Suprapubic skin (tissue), 4 donors: ENCODE results near the gene NPAS1. TPM values are rescaled to one million over a fixed set of nuclear protein-coding genes. Genes with fewer than 3 reads are reported as not detected.

Experiments
- DNase-seq, 2 donors: peaks; one replicate each; pipeline ENCODE4 v3.0.0-alpha.2; 2019; ENCODE audit warnings: low spot score in 2 of 2
- H3K27ac ChIP-seq: fragments of 200-600 bp; sonication (generic); one replicate; pipeline ENCODE4 v1.5.1; 2019
- H3K27me3 ChIP-seq: fragments of 200-600 bp; sonication (generic); one replicate; pipeline ENCODE4 v1.5.1; 2019
- H3K36me3 ChIP-seq: fragments of 200-600 bp; sonication (generic); one replicate; pipeline ENCODE4 v1.5.1; 2019
- H3K4me1 ChIP-seq: fragments of 200-600 bp; sonication (generic); one replicate; pipeline ENCODE4 v1.5.1; 2019
- H3K4me3 ChIP-seq: fragments of 200-600 bp; sonication (generic); one replicate; pipeline ENCODE4 v1.5.1; 2019; ENCODE audit warnings: mild to moderate bottlenecking
- H3K9me3 ChIP-seq: fragments of 200-600 bp; sonication (generic); one replicate; pipeline ENCODE4 v1.5.1; 2019
- CTCF ChIP-seq, 2 donors: fragments of 200-600 bp in 1 of 2; fragments of 450-650 bp in 1 of 2; sonication (generic) in 1 of 2; IDR thresholded peaks; one replicate each; pipeline ENCODE4 v1.5.1; 2016 to 2019; ENCODE audit warnings: antibody characterized with exemption in 2 of 2, mild to moderate bottlenecking in 1 of 2, moderate library complexity in 1 of 2
- EP300 ChIP-seq: sonication (generic); formaldehyde crosslinking; IDR thresholded peaks from one replicate; pipeline ENCODE4 v1.6.1; 2017; ENCODE audit warnings: antibody characterized with exemption
- POLR2A ChIP-seq, 2 donors: fragments of 450-650 bp; IDR thresholded peaks; one replicate each; pipeline ENCODE4 v1.6.1; 2017; ENCODE audit warnings: antibody characterized with exemption in 2 of 2, mild to moderate bottlenecking in 2 of 2, moderate library complexity in 2 of 2
- POLR2AphosphoS5 ChIP-seq, 3 donors: sonication (generic); formaldehyde crosslinking; IDR thresholded peaks; one replicate each; pipeline ENCODE4 v1.6.1; 2017; ENCODE audit warnings: antibody characterized with exemption in 3 of 3
- WGBS: methylation state at CpG from one replicate; pipeline ENCODE4 v1.1.5; 2018; 5-methylcytosine and 5-hydroxymethylcytosine counted together
- total RNA-seq, 4 donors: library from RNA; depleted of rRNA; stranded (reverse); fragments of >200 nt; gene quantifications; one replicate each; pipeline ENCODE4 v1.1.0, GENCODE V29; 2016

The NPAS1 gene
- total RNA-seq, 4 donors from 2014 or later = 4.7 to 6.8 (median 5.5) TPM

- DNase-seq = no peak
- no peak for TF ChIP-seq CTCF (IDR thresholded peaks at IDR 0.05)
- WGBS = 67% methylated on average over 1 of the region's 1 CpG
- Histone ChIP-seq H3K27me3 (no peaks in the 10 kb centered on the region), H3K9me3 (no peaks in the 10 kb centered on the region), H3K4me3 (no peak overlapping the region), H3K27ac (no peak overlapping the region), H3K4me1 (peaks cover 19% of the 10 kb centered on the region), H3K36me3 (no peaks in the 10 kb centered on the region)
Observed at GRCh38 chr19:47037766-47038165, 18.1 kb downstream of the NPAS1 start.

GRCh38 chr19:47039239-47039874 lies 19.7 kb downstream of the NPAS1 start:
- no peak for DNase-seq
- WGBS = 89% methylated on average over 15 of the region's 17 CpGs
- Histone ChIP-seq H3K27ac (no peak overlapping the region), H3K9me3 (no peaks in the 10 kb centered on the region), H3K4me3 (no peak overlapping the region), H3K36me3 (no peaks in the 10 kb centered on the region), H3K4me1 (peaks cover 19% of the 10 kb centered on the region), H3K27me3 (no peaks in the 10 kb centered on the region)
- TF ChIP-seq CTCF (IDR thresholded peaks at IDR 0.05) (no peak), POLR2A (IDR thresholded peaks at IDR 0.05) (no peak), POLR2AphosphoS5 (IDR thresholded peaks at IDR 0.05) (no peak), EP300 (no peak)

- peaks cover 5% of the 10 kb centered on the region for H3K36me3 ChIP-seq
- peaks cover 7% of the 10 kb centered on the region for H3K4me1 ChIP-seq
- H3K27ac ChIP-seq = no peak overlapping the region
- H3K9me3 ChIP-seq = no peaks in the 10 kb centered on the region
- H3K27me3 ChIP-seq = no peaks in the 10 kb centered on the region
- DNase-seq = no peak
- no peak for TF ChIP-seq EP300
- TF ChIP-seq POLR2AphosphoS5 (IDR thresholded peaks at IDR 0.05) = no peak
- TF ChIP-seq POLR2A (IDR thresholded peaks at IDR 0.05) = no peak
- TF ChIP-seq CTCF (IDR thresholded peaks at IDR 0.05) = no peak
- WGBS = 69% methylated on average over 8 of the region's 8 CpGs
- no peak overlapping the region for H3K4me3 ChIP-seq
Observed at GRCh38 chr19:47040869-47041268, 21.2 kb downstream of the NPAS1 start.

GRCh38 chr19:47044946-47045866 lies 25.6 kb downstream of the NPAS1 start:
- 96% methylated on average over 31 of the region's 56 CpGs for WGBS
- no peaks in the 10 kb centered on the region for H3K9me3 ChIP-seq

More at GRCh38 chr19:47044946-47045866, 25.6 kb downstream of the NPAS1 start:
- Histone ChIP-seq H3K4me1 (peaks cover 17% of the 10 kb centered on the region), H3K4me3 (no peak overlapping the region), H3K36me3 (peaks cover 8% of the 10 kb centered on the region), H3K27ac (no peak overlapping the region), H3K27me3 (no peaks in the 10 kb centered on the region)
- TF ChIP-seq EP300 = no peak
- no peak for TF ChIP-seq POLR2AphosphoS5 (IDR thresholded peaks at IDR 0.05)
- TF ChIP-seq CTCF (IDR thresholded peaks at IDR 0.05) = no peak
- no peak for TF ChIP-seq POLR2A (IDR thresholded peaks at IDR 0.05)
- DNase-seq = no peak
